HFFc6 (cell line): ENCODE results near the gene TUBA8. TPM values are rescaled to one million over a fixed set of nuclear protein-coding genes. Genes with fewer than 3 reads are reported as not detected.
"Not testable (repeated sequence)": the region's sequence is repeated elsewhere in the genome, so short reads cannot be mapped to it uniquely, and the experiment has no call there.

Experiments used
- DNase-seq: peaks from one replicate; pipeline ENCODE4 v3.0.0-alpha.2; 2018
- H3K27ac Mint-ChIP-seq: 2 replicates; pipeline ENCODE4 v1.8.0; 2020; ENCODE audit warnings: mild to moderate bottlenecking, mixed read lengths
- H3K27me3 Mint-ChIP-seq: 2 replicates; pipeline ENCODE4 v1.8.0; 2021; ENCODE audit warnings: mild to moderate bottlenecking, moderate library complexity, mixed read lengths; ENCODE audit not compliant: insufficient read depth
- H3K36me3 Mint-ChIP-seq: 2 replicates; pipeline ENCODE4 v1.8.0; 2021; ENCODE audit warnings: low read depth, mixed read lengths
- H3K4me1 Mint-ChIP-seq: 2 replicates; pipeline ENCODE4 v1.8.0; 2020; ENCODE audit warnings: low read depth, mixed read lengths
- H3K4me3 Mint-ChIP-seq: 2 replicates; pipeline ENCODE4 v1.8.0; 2020; ENCODE audit warnings: mild to moderate bottlenecking, moderate library complexity, mixed read lengths
- H3K9me3 Mint-ChIP-seq: 2 replicates; pipeline ENCODE4 v1.8.0; 2020; ENCODE audit warnings: mild to moderate bottlenecking, mixed read lengths
- total RNA-seq, 6 experiments: library from RNA; stranded (reverse); fragmentation: NEBNext Ultra II Directional; extraction: Animal tissue kit (Norgen Biotek cat#: 25700); gene quantifications; 2 replicates in 1 of 6; 3 replicates in 5 of 6; pipeline ENCODE4 v1.2.3, GENCODE V29; 2021

TUBA8 gene
- total RNA-seq, 6 experiments from 2014 or later = 0.14 to 0.43 (median 0.29) TPM

DNA sequence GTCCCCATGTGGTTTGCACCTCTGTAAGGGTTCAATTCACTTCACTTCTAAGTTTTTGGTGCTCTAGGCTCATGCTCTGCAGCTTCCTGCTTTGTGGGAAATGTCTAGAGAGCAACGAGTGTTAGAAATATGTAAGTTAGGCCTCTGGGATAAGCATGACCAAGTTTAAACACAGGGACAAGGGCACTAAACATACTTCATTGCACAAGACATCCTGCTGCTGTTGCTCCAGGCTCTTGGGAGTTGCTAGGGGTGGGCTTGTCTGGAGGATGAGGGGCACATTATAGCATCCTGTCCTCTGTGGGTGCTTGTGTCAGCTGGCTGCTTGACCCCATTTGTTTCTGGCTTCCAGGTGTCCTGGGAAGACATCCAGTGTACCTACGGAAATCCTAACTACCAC lies 62.8 kb downstream of the TUBA8 start:
- H3K4me1 Mint-ChIP-seq = peaks cover 14% of the 10 kb centered on the region; the same call in 1 of the 2 replicates
- not testable (repeated sequence) for H3K4me3 Mint-ChIP-seq, H3K27ac Mint-ChIP-seq, H3K27me3 Mint-ChIP-seq, H3K36me3 Mint-ChIP-seq, DNase-seq, H3K9me3 Mint-ChIP-seq

Other genes with a start within 250 kb of the TUBA8 start
- gene MICAL3, start 86.2 kb upstream of the TUBA8 start, total RNA-seq = 10 to 100 TPM; 38.6 to 44.1 (median 39.7) TPM
- gene PEX26, start 32.8 kb upstream of the TUBA8 start, total RNA-seq = 10 to 100 TPM; 38.9 to 49.8 (median 43.5) TPM
- gene USP18, start 39.4 kb downstream of the TUBA8 start, total RNA-seq = 1 to 10 TPM; 1.6 to 2.9 (median 2.4) TPM